A673 (cell line): ENCODE measurements around the gene KIF12.

ENCODE experiments used
- CTCF ChIP-seq: fragments of 300-800, 200-600 bp; sonication (generic); conservative IDR thresholded peaks from 2 replicates; pipeline ENCODE4 v1.5.1; 2017; ENCODE audit warnings: low read depth, mild to moderate bottlenecking, antibody characterized with exemption, low read length, moderate library complexity, mixed read lengths
- EZH2 ChIP-seq: fragments of 200-600 bp; sonication (generic); IDR thresholded peaks from 2 replicates; pipeline ENCODE4 v1.6.1; 2017; ENCODE audit warnings: borderline replicate concordance, low read depth, mild to moderate bottlenecking, mixed read lengths, antibody characterized with exemption, low read length; ENCODE audit not compliant: poor library complexity, severe bottlenecking

DNA sequence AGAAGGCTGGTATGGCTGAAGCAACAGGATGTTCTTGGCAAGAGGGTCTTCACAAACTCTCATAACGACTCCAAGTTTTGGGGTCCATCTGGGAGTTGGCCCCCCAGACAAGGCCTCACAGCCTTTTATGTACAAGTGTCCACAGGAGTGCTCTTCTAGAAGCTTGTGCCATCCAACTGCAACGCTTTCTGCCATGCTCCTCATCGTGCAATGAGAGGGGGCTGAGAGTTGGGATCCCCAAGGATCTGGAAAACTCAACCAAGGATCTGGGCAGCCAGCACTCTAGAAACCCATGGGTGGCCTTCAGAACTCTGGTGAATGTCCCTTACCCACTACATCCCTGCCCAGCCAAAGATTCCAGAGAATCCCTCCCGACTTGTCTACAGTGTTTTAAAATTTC, 12.5 kb downstream of the KIF12 start:
- TF ChIP-seq CTCF (no peak), EZH2 (no peak)
